Choroid plexus epithelial cell (primary cell): ENCODE results near the gene ITGBL1.

ENCODE experiments used
- DNase-seq: peaks from one replicate; pipeline ENCODE4 v3.0.0-alpha.2; 2010; ENCODE audit warnings: low read depth
- H3K4me3 ChIP-seq: 2 replicates; pipeline ENCODE4 v1.5.1; 2011; ENCODE audit warnings: low read depth, mild to moderate bottlenecking, control low read depth, low read length, moderate library complexity
- CTCF ChIP-seq: conservative IDR thresholded peaks from 2 replicates; pipeline ENCODE4 v1.5.1; 2011; ENCODE audit warnings: low read depth, mild to moderate bottlenecking, control low read depth, inconsistent platforms, low read length, moderate library complexity

Gene ITGBL1

GRCh38 chr13:101649488-101650126, 197.1 kb downstream of the ITGBL1 start:
- DNase-seq, result peak; percentile 95
- TF ChIP-seq CTCF, result no peak
- H3K4me3 ChIP-seq, result no peak overlapping the region

DNA sequence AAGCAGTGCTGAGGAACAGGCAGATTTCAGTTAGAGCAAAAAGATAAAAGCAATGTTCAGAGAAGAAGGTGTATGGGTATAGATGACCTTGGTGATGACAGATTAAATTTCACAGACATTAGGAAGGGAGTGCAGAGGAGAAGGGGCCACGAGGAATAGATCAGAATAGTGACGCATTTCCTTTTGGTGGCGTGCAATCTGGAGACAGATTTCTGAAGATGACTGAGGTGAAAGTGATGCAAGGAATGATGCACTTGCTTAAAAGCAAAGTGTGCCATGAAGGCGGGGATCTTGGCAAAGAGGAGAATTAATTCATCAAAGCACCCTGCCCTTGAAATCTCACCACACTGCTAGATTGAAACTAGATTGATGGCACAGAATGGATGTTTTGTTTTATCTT, 202.4 kb downstream of the ITGBL1 start:
- peak; percentile 23 for DNase-seq
- TF ChIP-seq CTCF, result no peak
- no peak overlapping the region for H3K4me3 ChIP-seq

- TF ChIP-seq CTCF, result no peak
- DNase-seq, result no peak
Observed at GRCh38 chr13:101655435-101655834, 203.0 kb downstream of the ITGBL1 start.

GRCh38 chr13:101660711-101661110, 208.2 kb downstream of the ITGBL1 start:
- DNase-seq, result no peak
- H3K4me3 ChIP-seq, result no peak overlapping the region
- TF ChIP-seq CTCF, result no peak

More at GRCh38 chr13:101655435-101655834, 203.0 kb downstream of the ITGBL1 start:
- no peak overlapping the region for H3K4me3 ChIP-seq

GRCh38 chr13:101661839-101662238, 209.4 kb downstream of the ITGBL1 start:
- TF ChIP-seq CTCF, result no peak
- H3K4me3 ChIP-seq, result no peak overlapping the region
- DNase-seq, result no peak

GRCh38 chr13:101673360-101674105, 221.1 kb downstream of the ITGBL1 start:
- H3K4me3 ChIP-seq, result no peak overlapping the region
- no peak for TF ChIP-seq CTCF
- no peak for DNase-seq

- peak; percentile 40 for DNase-seq
- TF ChIP-seq CTCF, result no peak
- no peak overlapping the region for H3K4me3 ChIP-seq
Observed at GRCh38 chr13:101681834-101682233, 229.4 kb downstream of the ITGBL1 start.
